Fibroblast of lung (primary cell): ENCODE results near the gene RXRA.

Experiments used
- CTCF ChIP-seq, 2 donors: IDR thresholded peaks in 1 of 2; conservative IDR thresholded peaks in 1 of 2; 1 replicate in 1 of 2; 2 replicates in 1 of 2; pipeline ENCODE4 v1.5.1; 2011 to 2012; ENCODE audit warnings: low read length in 2 of 2, control low read depth in 1 of 2, inconsistent platforms in 1 of 2, low read depth in 1 of 2, mild to moderate bottlenecking in 1 of 2
- EZH2 ChIP-seq: IDR thresholded peaks from 2 replicates; pipeline ENCODE4 v1.5.1; 2012; ENCODE audit warnings: low read length, control low read depth, mild to moderate bottlenecking; ENCODE audit errors: missing control alignments

DNA sequence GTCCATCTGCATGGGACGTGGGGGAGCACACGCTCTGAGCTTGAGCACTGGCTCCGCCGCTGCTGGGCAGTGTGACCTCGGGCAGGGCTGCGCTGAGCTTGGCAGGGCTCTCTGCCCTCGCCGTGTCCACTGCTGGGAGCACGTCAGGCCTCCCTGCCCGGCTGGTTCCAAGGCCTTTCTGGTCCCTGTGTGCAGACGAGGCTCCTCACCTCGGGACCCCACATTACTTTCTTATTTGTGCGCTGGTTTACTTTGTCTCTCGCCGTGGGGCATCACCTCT is 43.9 kb downstream of the RXRA start:
- TF ChIP-seq CTCF (conservative IDR thresholded peaks at IDR 0.05 in 1 of 2, IDR thresholded peaks at IDR 0.05 in 1 of 2; ENCODE audit: low read depth in 1 of 2, low read length in 2 of 2) (no peak), EZH2 (no peak)
